PFSK-1 (cell line): Measurements from ENCODE around the gene NMRK2.

Experiments
- FOXP2 ChIP-seq: optimal IDR thresholded peaks from 2 replicates; pipeline ENCODE3; 2011; ENCODE audit warnings: borderline replicate concordance, control low read depth, inconsistent platforms; ENCODE audit not compliant: insufficient read depth; ENCODE audit errors: extremely low read length, extremely low read depth
- POLR2AphosphoS5 ChIP-seq: IDR thresholded peaks from 2 replicates; pipeline ENCODE4 v1.6.1; 2012; ENCODE audit warnings: low read depth, mild to moderate bottlenecking, control low read depth, low read length, moderate library complexity
- REST ChIP-seq, 2 experiments: IDR thresholded peaks; 2 replicates each; pipeline versions ENCODE4 v1.6.1 to v1.8.0; 2011 to 2012; ENCODE audit warnings: low read depth in 2 of 2, low read length in 2 of 2, control low read depth in 1 of 2, inconsistent platforms in 1 of 2, mild to moderate bottlenecking in 1 of 2, moderate library complexity in 1 of 2; ENCODE audit not compliant: insufficient read depth in 1 of 2
- SIN3A ChIP-seq: IDR thresholded peaks from 2 replicates; pipeline ENCODE4 v1.6.1; 2012; ENCODE audit warnings: mild to moderate bottlenecking, low read length, moderate library complexity, borderline replicate concordance; ENCODE audit not compliant: insufficient read depth
- TAF1 ChIP-seq: IDR thresholded peaks from 2 replicates; pipeline ENCODE4 v1.6.1; 2012; ENCODE audit warnings: low read length, control low read depth, borderline replicate concordance; ENCODE audit not compliant: insufficient read depth

The NMRK2 gene

DNA sequence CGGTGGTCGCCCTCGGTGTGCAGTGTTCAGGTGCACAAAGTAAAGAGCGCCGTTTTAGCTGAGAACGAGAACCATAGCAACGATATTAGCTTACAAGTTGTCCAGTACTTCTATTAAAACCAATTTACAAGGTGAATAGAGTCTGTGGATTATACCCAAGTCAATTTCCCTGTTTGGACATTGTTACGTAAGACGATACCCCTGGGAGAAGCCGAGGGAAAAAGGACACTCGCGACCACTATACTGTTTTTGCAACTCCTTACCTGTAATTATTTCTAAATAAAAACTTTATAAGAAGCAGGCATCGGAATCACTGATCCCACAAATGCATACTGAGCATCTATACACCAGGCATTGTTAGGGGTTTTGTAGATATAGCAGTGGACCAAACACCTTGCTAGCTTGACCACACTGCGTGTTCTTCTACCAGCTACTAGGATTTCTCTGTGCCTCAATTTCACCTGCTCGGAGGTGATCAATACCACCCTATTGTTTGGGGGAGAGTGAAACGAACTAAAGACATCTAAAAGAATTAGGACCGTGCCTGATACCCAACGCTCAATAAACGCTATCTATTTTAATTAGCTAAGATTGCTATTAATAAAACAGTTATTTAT, 52.9 kb downstream of the NMRK2 start:
- TF ChIP-seq TAF1 (no peak), POLR2AphosphoS5 (no peak), FOXP2 (no peak), SIN3A (no peak), REST (IDR thresholded peaks at IDR 0.05; ENCODE audit: insufficient read depth in 1 of 2, low read depth in 2 of 2, low read length in 2 of 2) (no peak)

GRCh38 chr19:3986260-3987041, 53.6 kb downstream of the NMRK2 start:
- TF ChIP-seq REST (IDR thresholded peaks at IDR 0.05; ENCODE audit: insufficient read depth in 1 of 2, low read depth in 2 of 2, low read length in 2 of 2) (no peak), SIN3A (peak; percentile 31; the same call in 1 of the 2 replicates), FOXP2 (no peak), POLR2AphosphoS5 (no peak), TAF1 (no peak)

DNA sequence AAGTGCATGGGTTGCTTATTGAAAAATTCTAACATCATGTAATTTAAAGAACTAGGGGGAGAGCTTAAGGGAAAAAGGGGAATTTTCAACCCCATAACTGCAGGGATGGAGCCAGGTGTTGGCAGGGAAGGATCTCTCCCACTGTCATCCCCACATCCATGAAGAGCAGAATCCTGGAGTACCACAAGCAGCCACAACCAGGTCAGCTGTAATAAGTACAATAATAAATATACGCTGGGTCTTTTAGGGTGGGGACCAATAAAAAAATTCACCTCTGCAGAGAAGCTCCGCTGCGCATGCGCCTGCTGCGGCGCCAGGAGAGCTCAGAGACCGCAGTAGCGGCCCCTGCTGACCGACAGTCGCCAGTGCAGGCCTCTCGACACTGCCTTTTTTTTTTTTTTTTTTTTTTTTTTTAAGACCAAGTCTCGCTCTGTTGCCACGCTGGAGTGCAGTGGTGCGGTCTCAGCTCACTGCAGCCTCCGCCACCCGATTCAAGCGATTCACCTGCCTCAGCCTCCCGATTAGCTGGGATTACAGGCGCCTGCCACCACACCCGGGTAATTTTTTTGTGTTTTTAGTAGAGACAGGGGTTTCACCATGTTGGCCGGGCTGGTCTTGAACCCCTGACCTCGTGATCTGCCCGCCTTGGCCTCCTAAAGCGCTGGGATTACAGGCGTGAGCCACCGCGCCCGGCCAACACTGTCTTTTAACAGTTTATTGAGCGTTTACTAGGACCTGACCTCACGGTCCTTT, 54.9 kb downstream of the NMRK2 start:
- TF ChIP-seq REST (IDR thresholded peaks at IDR 0.05; ENCODE audit: insufficient read depth in 1 of 2, low read depth in 2 of 2, low read length in 2 of 2), result no peak
- TF ChIP-seq SIN3A, result no peak
- TF ChIP-seq FOXP2, result no peak
- TF ChIP-seq POLR2AphosphoS5, result no peak
- no peak for TF ChIP-seq TAF1

- no peak for TF ChIP-seq TAF1
Measured at GRCh38 chr19:3990815-3991117, 57.9 kb downstream of the NMRK2 start.
